Measurements from ENCODE around the gene CATSPER3. TPM values are rescaled to one million over a fixed set of nuclear protein-coding genes. Genes with fewer than 3 reads are reported as not detected.
A peak's percentile ranks its signal among the peaks of the same experiment; 100 is the strongest.

The CATSPER3 gene
- total RNA-seq, 1 experiment from 2014 or later: 0.40 TPM

DNA sequence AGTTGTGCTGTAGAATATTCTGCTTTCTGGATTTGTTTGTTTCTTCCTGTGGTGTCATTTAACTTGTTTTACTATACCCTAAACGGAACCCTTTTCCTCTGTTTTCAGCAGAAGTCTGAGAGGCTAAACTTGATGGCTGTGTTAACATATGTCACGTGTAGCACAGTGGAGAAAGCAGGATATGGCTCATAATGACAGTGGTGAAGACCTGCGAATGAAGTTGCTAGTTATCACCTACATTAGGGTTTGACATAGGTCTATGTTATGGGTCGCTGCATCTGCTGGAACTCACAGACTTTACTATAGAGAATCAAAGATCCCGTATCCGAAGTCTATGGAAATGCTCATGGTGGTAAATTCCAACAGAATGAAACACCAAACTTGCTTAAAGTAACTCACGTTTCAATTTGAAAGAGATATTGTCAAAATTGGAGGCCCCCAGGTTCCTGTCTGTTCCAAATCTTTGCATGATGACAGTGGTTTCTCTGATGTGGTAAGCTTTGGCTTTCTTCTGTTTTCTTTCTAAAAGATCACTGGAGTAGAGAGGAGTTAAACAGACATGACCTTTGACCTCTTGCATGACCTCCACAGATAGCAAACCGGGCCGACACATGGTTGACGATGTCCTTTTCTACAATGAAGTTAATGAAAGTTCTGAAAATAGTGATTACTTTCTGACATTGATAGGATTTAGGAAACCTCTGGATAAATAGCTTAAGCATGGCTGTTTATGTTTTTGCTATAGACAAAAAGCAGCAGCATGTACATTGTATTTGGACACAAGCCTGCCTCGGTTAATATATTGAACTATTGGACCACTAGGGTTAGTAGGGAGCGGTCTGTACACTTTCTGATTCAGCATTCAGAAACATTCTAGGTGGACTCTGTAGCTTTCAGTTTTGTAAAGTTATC is 3.1 kb upstream of the CATSPER3 start:
- Histone ChIP-seq H2AFZ (ENCODE audit: low read length) (no peak overlapping the region), H3K27ac (ENCODE audit: low read length) (no peak overlapping the region), H3F3A (ENCODE audit: low read length, unreplicated experiment) (no peaks in the 10 kb centered on the region), H3K9ac (ENCODE audit: low read length) (no peak overlapping the region), H3K9me2 (replicated peaks; ENCODE audit: low read length) (no peaks in the 10 kb centered on the region), H3K4me1 (ENCODE audit: insufficient read depth, low read length) (peaks cover 10% of the 10 kb centered on the region), H3K4me3 (ENCODE audit: low read length) (no peak overlapping the region), H3K36me3 (ENCODE audit: low read depth, low read length) (no peaks in the 10 kb centered on the region), H3K27me3 (ENCODE audit: low read length) (no peaks in the 10 kb centered on the region), H3K4me2 (ENCODE audit: low read length) (no peak overlapping the region), H3K79me2 (ENCODE audit: low read length) (no peaks in the 10 kb centered on the region), H4K20me1 (ENCODE audit: low read length) (no peaks in the 10 kb centered on the region), H3K9me3 (ENCODE audit: low read length) (no peaks in the 10 kb centered on the region)
- intact Hi-C loops (cut with micrococcal nuclease): no loop called here
- BruUV-seq (replicated peaks): no TSS peak
- TF ChIP-seq, protein P1, sequence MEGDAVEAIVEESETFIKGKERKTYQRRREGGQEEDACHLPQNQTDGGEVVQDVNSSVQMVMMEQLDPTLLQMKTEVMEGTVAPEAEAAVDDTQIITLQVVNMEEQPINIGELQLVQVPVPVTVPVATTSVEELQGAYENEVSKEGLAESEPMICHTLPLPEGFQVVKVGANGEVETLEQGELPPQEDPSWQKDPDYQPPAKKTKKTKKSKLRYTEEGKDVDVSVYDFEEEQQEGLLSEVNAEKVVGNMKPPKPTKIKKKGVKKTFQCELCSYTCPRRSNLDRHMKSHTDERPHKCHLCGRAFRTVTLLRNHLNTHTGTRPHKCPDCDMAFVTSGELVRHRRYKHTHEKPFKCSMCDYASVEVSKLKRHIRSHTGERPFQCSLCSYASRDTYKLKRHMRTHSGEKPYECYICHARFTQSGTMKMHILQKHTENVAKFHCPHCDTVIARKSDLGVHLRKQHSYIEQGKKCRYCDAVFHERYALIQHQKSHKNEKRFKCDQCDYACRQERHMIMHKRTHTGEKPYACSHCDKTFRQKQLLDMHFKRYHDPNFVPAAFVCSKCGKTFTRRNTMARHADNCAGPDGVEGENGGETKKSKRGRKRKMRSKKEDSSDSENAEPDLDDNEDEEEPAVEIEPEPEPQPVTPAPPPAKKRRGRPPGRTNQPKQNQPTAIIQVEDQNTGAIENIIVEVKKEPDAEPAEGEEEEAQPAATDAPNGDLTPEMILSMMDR (conservative IDR thresholded peaks at IDR 0.05; ENCODE audit: low read depth, low read length): no peak
- TF ChIP-seq EZH2phosphoT487 (IDR thresholded peaks at IDR 0.05; ENCODE audit: borderline replicate concordance, low read length): no peak
- no peak for TF ChIP-seq EZH2 (IDR thresholded peaks at IDR 0.05; ENCODE audit: low read length, unreplicated experiment)
- DNase-seq (no peak), ATAC-seq (no peak)
- ChIA-PET POLR2A (ENCODE audit: unreplicated experiment) (no interaction called here), CTCF (no interaction called here)

DNA sequence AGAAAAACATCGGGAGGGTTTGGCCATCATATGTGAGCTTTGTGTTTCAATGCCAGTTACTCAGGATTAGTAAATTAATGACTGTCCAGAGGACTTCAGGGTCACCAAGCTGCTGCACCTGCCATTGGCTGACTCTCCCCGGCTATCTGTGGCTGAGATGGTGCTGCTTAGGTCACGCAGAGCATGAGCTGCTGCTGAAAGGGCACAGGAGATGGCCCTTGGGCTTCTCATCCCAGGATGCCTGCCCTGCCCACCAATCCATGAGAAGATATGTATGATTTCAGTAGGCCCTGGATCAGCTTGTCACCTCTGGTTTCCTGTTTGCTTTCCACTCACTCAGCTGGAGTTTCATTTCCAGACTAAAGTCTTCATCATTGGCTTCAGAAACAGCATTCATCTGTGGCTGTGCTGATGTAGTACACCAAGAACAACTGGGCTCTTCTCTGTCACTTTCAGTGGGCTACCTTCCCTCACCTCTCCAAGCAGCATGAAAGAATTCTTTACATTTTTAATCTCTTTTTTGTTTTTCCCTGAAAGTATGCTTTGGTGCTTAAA is 2.4 kb upstream of the CATSPER3 start:
- H3K4me3 ChIP-seq (ENCODE audit: low read length): no peak overlapping the region
- POLR2A ChIA-PET (ENCODE audit: unreplicated experiment): no interaction called here
- H3K27me3 ChIP-seq (ENCODE audit: low read length): no peaks in the 10 kb centered on the region
- ATAC-seq (no peak), DNase-seq (no peak)
- intact Hi-C loops (cut with micrococcal nuclease): no loop called here
- no peaks in the 10 kb centered on the region for H3K36me3 ChIP-seq (ENCODE audit: low read depth, low read length)
- H4K20me1 ChIP-seq (ENCODE audit: low read length): no peaks in the 10 kb centered on the region
- peaks cover 10% of the 10 kb centered on the region for H3K4me1 ChIP-seq (ENCODE audit: insufficient read depth, low read length)
- H3K4me2 ChIP-seq (ENCODE audit: low read length): no peak overlapping the region
- no peaks in the 10 kb centered on the region for H3F3A ChIP-seq (ENCODE audit: low read length, unreplicated experiment)
- no TSS peak for BruUV-seq (replicated peaks)
- CTCF ChIA-PET: no interaction called here
- H3K9me2 ChIP-seq (replicated peaks; ENCODE audit: low read length): no peaks in the 10 kb centered on the region
- no peak overlapping the region for H3K9ac ChIP-seq (ENCODE audit: low read length)
- TF ChIP-seq EZH2 (IDR thresholded peaks at IDR 0.05; ENCODE audit: low read length, unreplicated experiment): no peak
- TF ChIP-seq, protein P1 (conservative IDR thresholded peaks at IDR 0.05; ENCODE audit: low read depth, low read length): no peak
- no peak for TF ChIP-seq EZH2phosphoT487 (IDR thresholded peaks at IDR 0.05; ENCODE audit: borderline replicate concordance, low read length)
- H2AFZ ChIP-seq (ENCODE audit: low read length): no peak overlapping the region
- H3K27ac ChIP-seq (ENCODE audit: low read length): no peak overlapping the region
- no peaks in the 10 kb centered on the region for H3K79me2 ChIP-seq (ENCODE audit: low read length)
- H3K9me3 ChIP-seq (ENCODE audit: low read length): no peaks in the 10 kb centered on the region

DNA sequence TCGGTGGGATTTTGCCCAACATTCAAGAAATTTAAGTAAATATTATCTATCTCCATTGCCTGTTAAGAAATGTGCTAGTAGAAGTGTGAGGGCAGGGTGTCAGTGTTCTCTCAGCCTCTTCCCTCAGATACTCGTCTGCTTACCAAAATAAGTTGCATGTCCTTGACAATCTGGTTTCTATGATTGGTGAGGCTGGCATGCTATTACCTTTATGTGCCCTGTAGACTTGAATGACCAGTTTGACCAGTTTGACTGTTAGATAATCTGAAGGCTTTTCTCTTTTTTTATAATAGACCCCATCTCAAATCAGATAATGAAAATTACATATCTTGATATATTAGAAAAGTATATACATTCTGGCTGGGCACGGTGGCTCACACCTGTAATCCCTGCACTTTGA is 348 bp downstream of the CATSPER3 start:
- Histone ChIP-seq H3K9me2 (replicated peaks; ENCODE audit: low read length) (no peaks in the 10 kb centered on the region), H4K20me1 (ENCODE audit: low read length) (no peaks in the 10 kb centered on the region), H3K36me3 (ENCODE audit: low read depth, low read length) (no peaks in the 10 kb centered on the region), H3K4me2 (ENCODE audit: low read length) (no peak overlapping the region), H3K79me2 (ENCODE audit: low read length) (no peaks in the 10 kb centered on the region), H3K9me3 (ENCODE audit: low read length) (no peaks in the 10 kb centered on the region), H2AFZ (ENCODE audit: low read length) (no peak overlapping the region), H3K4me1 (ENCODE audit: insufficient read depth, low read length) (peaks cover 10% of the 10 kb centered on the region), H3K27ac (ENCODE audit: low read length) (no peak overlapping the region), H3K27me3 (ENCODE audit: low read length) (no peaks in the 10 kb centered on the region), H3K9ac (ENCODE audit: low read length) (no peak overlapping the region), H3F3A (ENCODE audit: low read length, unreplicated experiment) (no peaks in the 10 kb centered on the region), H3K4me3 (ENCODE audit: low read length) (no peak overlapping the region)
- intact Hi-C loops (cut with micrococcal nuclease): no loop called here
- DNase-seq (peak; percentile 65), ATAC-seq (no peak)
- no TSS peak for BruUV-seq (replicated peaks)
- ChIA-PET POLR2A (ENCODE audit: unreplicated experiment) (no interaction called here), CTCF (no interaction called here)
- TF ChIP-seq EZH2 (IDR thresholded peaks at IDR 0.05; ENCODE audit: low read length, unreplicated experiment): no peak
- TF ChIP-seq, protein P1 (conservative IDR thresholded peaks at IDR 0.05; ENCODE audit: low read depth, low read length): no peak
- no peak for TF ChIP-seq EZH2phosphoT487 (IDR thresholded peaks at IDR 0.05; ENCODE audit: borderline replicate concordance, low read length)

All from PC-3 (cell line).